Liver (tissue), 9 donors: Measurements from ENCODE around the gene NFATC2. TPM values are rescaled to one million over a fixed set of nuclear protein-coding genes. Genes with fewer than 3 reads are reported as not detected.

Experiments
- DNase-seq: peaks from one replicate; pipeline ENCODE4 v3.0.0-alpha.2; 2017; ENCODE audit warnings: low spot score
- H3K27ac ChIP-seq, 2 donors: one replicate each; pipeline ENCODE4 v1.7.0; 2013; ENCODE audit warnings: inconsistent platforms in 2 of 2, low read length in 2 of 2, control low read depth in 1 of 2, low read depth in 1 of 2, mild to moderate bottlenecking in 1 of 2
- H3K27me3 ChIP-seq, 4 donors: one replicate each; pipeline versions ENCODE4 v1.6.1 to v1.7.0; 2013; ENCODE audit warnings: low read length in 3 of 4, inconsistent platforms in 1 of 4, mild to moderate bottlenecking in 1 of 4, moderate library complexity in 1 of 4; ENCODE audit not compliant: control insufficient read depth in 4 of 4, insufficient read depth in 4 of 4
- H3K36me3 ChIP-seq, 4 donors: one replicate each; pipeline versions ENCODE4 v1.6.1 to v1.7.0; 2013; ENCODE audit warnings: low read length in 3 of 4, mild to moderate bottlenecking in 3 of 4, low read depth in 1 of 4, moderate library complexity in 1 of 4; ENCODE audit not compliant: control insufficient read depth in 4 of 4, insufficient read depth in 3 of 4
- H3K4me1 ChIP-seq, 4 donors: one replicate each; pipeline versions ENCODE4 v1.6.1 to v1.7.0; 2013; ENCODE audit warnings: low read length in 3 of 4, mild to moderate bottlenecking in 3 of 4, moderate library complexity in 1 of 4; ENCODE audit not compliant: control insufficient read depth in 4 of 4, insufficient read depth in 4 of 4
- H3K4me3 ChIP-seq, 3 donors: one replicate each; pipeline versions ENCODE4 v1.6.1 to v1.7.0; 2013; ENCODE audit warnings: low read length in 3 of 3, control low read depth in 1 of 3, low read depth in 1 of 3, mild to moderate bottlenecking in 1 of 3
- H3K9ac ChIP-seq, 2 donors: one replicate each; pipeline ENCODE4 v1.7.0; 2013; ENCODE audit warnings: low read length in 2 of 2, mild to moderate bottlenecking in 2 of 2, moderate library complexity in 2 of 2, control low read depth in 1 of 2, low read depth in 1 of 2
- H3K9me3 ChIP-seq, 4 donors: one replicate each; pipeline versions ENCODE4 v1.6.1 to v1.7.0; 2013; ENCODE audit warnings: low read length in 3 of 4; ENCODE audit not compliant: control insufficient read depth in 4 of 4
- EGR1 ChIP-seq, 2 donors: IDR thresholded peaks; 2 replicates each; pipeline ENCODE4 v1.6.1; 2016 to 2018; ENCODE audit warnings: antibody characterized with exemption in 2 of 2, low read depth in 2 of 2
- FOXA1 ChIP-seq: IDR thresholded peaks from 2 replicates; pipeline ENCODE4 v1.6.1; 2016; ENCODE audit warnings: antibody characterized with exemption
- FOXA2 ChIP-seq: IDR thresholded peaks from 2 replicates; pipeline ENCODE4 v1.6.1; 2016; ENCODE audit warnings: antibody characterized with exemption
- GABPA ChIP-seq, 2 donors: IDR thresholded peaks in 1 of 2; conservative IDR thresholded peaks in 1 of 2; 2 replicates each; pipeline ENCODE4 v1.6.1; 2016; ENCODE audit warnings: antibody characterized with exemption in 2 of 2, mild to moderate bottlenecking in 1 of 2, moderate library complexity in 1 of 2
- HNF4A ChIP-seq, 2 donors: conservative IDR thresholded peaks; 2 replicates each; pipeline ENCODE4 v1.6.1; 2016; ENCODE audit warnings: antibody characterized with exemption in 2 of 2, mild to moderate bottlenecking in 2 of 2
- HNF4G ChIP-seq: IDR thresholded peaks from 2 replicates; pipeline ENCODE4 v1.6.1; 2016; ENCODE audit warnings: antibody characterized with exemption
- JUND ChIP-seq, 2 donors: IDR thresholded peaks; 2 replicates each; pipeline ENCODE4 v1.6.1; 2016; ENCODE audit warnings: antibody characterized with exemption in 2 of 2
- NR2F2 ChIP-seq: IDR thresholded peaks from 2 replicates; pipeline ENCODE4 v1.6.1; 2016; ENCODE audit warnings: antibody characterized with exemption
- RAD21 ChIP-seq, 2 donors: IDR thresholded peaks; 2 replicates each; pipeline ENCODE4 v1.6.1; 2016; ENCODE audit warnings: antibody characterized with exemption in 2 of 2, mild to moderate bottlenecking in 2 of 2
- RXRA ChIP-seq, 2 donors: IDR thresholded peaks; 2 replicates each; pipeline ENCODE4 v1.6.1; 2017 to 2018; ENCODE audit warnings: antibody characterized with exemption in 2 of 2, mild to moderate bottlenecking in 1 of 2
- SP1 ChIP-seq: IDR thresholded peaks from 2 replicates; pipeline ENCODE4 v1.6.1; 2018; ENCODE audit warnings: antibody characterized with exemption, mild to moderate bottlenecking
- TAF1 ChIP-seq: conservative IDR thresholded peaks from 2 replicates; pipeline ENCODE4 v1.6.1; 2016; ENCODE audit warnings: antibody characterized with exemption, mild to moderate bottlenecking
- YY1 ChIP-seq: IDR thresholded peaks from 2 replicates; pipeline ENCODE4 v1.6.1; 2016; ENCODE audit warnings: antibody characterized with exemption, mild to moderate bottlenecking
- WGBS: extraction: QIAGEN DNeasy Blood & Tissue Kit; methylation state at CpG from one replicate; pipeline ENCODE4 v1.1.7; 2013; 5-methylcytosine and 5-hydroxymethylcytosine counted together
- polyA plus RNA-seq, 2 donors: library from polyadenylated mRNA; stranded (reverse) in 1 of 2; unstranded in 1 of 2; fragments of 200-250 nt in 1 of 2; fragments of >200 nt in 1 of 2; fragmentation: Nextera tagmentation in 1 of 2; extraction: Ambion mirVana in 1 of 2; gene quantifications; one replicate each; pipeline versions ENCODE4 v1.2.1 to v1.2.3, GENCODE V29; 2013 to 2015
- total RNA-seq, 2 donors: library from RNA; depleted of rRNA; stranded (reverse); fragments of >200 nt; gene quantifications; one replicate each; pipeline ENCODE4 v1.2.3, GENCODE V29; 2014
- TF ChIP-seq, protein P1 (sequence below): IDR thresholded peaks from 2 replicates; pipeline ENCODE4 v1.6.1; 2016; ENCODE audit warnings: antibody characterized with exemption
- TF ChIP-seq, protein P2 (sequence below): IDR thresholded peaks from 2 replicates; pipeline ENCODE4 v1.6.1; 2016; ENCODE audit warnings: antibody characterized with exemption
- TF ChIP-seq, protein P3 (sequence below): fragments of 150-350 bp; IDR thresholded peaks from 2 replicates; pipeline ENCODE4 v1.5.1; 2017; ENCODE audit warnings: improper control_type of control experiment, low read depth, low read length; ENCODE audit not compliant: missing input control
- TF ChIP-seq, protein P4 (sequence below): IDR thresholded peaks from 2 replicates; pipeline ENCODE4 v1.6.1; 2016; ENCODE audit warnings: antibody characterized with exemption, mild to moderate bottlenecking
- TF ChIP-seq, protein P5 (sequence below): IDR thresholded peaks from 2 replicates; pipeline ENCODE4 v1.6.1; 2016; ENCODE audit warnings: antibody characterized with exemption
- donor health status: healthy.
- donor health status: healthy.
- donor health status: healthy.
- donor health status: healthy.
- donor health status: healthy.

NFATC2 gene
- total and polyA plus RNA-seq, 4 donors: 1.2 to 6.7 (median 2.6) TPM

DNA sequence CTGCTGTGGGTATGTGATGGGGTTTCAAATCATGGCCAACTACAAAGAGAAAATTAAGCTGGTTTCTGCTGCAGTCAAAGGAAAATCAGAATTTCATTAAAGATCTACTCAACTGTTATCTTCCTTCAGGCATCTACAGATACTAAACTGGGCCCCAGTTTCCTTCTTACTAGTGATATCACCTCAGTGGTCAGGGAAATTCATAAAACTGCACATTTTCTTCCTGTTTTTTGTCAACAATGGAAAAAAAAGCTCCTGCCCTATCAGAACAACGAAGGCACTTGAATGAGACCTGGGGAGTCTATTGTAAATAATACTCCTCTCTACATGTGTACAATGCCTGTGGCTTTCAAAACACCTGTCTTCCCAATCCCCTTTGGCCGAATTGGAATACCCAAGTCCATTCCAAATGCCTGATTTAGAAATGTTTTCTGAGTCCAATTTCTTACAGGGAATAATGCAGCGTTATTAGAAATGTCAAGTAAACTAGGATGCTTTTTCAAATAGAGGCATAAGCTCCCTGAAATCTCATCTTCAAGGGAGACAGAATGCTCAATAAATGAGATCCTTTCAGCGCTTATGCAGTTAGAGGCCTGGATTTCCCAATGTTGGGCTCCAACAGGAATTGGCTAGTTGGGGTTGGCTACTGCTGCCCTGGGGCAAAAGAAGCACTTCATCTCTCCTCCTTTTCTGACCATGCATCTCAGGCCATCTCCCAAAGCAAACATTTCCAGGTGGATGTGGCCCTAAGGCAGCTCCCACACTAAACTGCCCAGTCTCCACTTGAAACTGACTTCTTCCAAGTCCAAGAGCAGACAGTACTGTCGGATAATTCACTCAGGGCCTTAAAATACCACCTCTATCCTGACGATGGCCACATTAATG lies 143.3 kb downstream of the NFATC2 start:
- H3K9ac ChIP-seq: no peak overlapping the region
- no peak overlapping the region for H3K4me3 ChIP-seq
- H3K36me3 ChIP-seq: peaks cover 0 to 4% (median 0%) of the 10 kb centered on the region in 4 donors
- WGBS: 69% methylated on average over 6 of the region's 6 CpGs
- TF ChIP-seq GABPA (IDR thresholded peaks at IDR 0.05 in 1 of 2, conservative IDR thresholded peaks at IDR 0.05 in 1 of 2): no peak
- no peak for TF ChIP-seq NR2F2
- TF ChIP-seq, protein P1, sequence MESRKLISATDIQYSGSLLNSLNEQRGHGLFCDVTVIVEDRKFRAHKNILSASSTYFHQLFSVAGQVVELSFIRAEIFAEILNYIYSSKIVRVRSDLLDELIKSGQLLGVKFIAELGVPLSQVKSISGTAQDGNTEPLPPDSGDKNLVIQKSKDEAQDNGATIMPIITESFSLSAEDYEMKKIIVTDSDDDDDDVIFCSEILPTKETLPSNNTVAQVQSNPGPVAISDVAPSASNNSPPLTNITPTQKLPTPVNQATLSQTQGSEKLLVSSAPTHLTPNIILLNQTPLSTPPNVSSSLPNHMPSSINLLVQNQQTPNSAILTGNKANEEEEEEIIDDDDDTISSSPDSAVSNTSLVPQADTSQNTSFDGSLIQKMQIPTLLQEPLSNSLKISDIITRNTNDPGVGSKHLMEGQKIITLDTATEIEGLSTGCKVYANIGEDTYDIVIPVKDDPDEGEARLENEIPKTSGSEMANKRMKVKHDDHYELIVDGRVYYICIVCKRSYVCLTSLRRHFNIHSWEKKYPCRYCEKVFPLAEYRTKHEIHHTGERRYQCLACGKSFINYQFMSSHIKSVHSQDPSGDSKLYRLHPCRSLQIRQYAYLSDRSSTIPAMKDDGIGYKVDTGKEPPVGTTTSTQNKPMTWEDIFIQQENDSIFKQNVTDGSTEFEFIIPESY: no peak
- TF ChIP-seq FOXA1: no peak
- TF ChIP-seq FOXA2: no peak
- TF ChIP-seq, protein P2, sequence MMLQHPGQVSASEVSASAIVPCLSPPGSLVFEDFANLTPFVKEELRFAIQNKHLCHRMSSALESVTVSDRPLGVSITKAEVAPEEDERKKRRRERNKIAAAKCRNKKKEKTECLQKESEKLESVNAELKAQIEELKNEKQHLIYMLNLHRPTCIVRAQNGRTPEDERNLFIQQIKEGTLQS: no peak
- TF ChIP-seq EGR1 (IDR thresholded peaks at IDR 0.05; ENCODE audit: low read depth in 2 of 2): no peak
- TF ChIP-seq HNF4A (conservative IDR thresholded peaks at IDR 0.05): peak in 1 of 2 donors; percentile 21
- peak; percentile 2 for TF ChIP-seq SP1
- TF ChIP-seq JUND (IDR thresholded peaks at IDR 0.05): no peak
- no peak for TF ChIP-seq RAD21 (IDR thresholded peaks at IDR 0.05)
- no peak for TF ChIP-seq YY1
- TF ChIP-seq TAF1: no peak
- TF ChIP-seq, protein P3, sequence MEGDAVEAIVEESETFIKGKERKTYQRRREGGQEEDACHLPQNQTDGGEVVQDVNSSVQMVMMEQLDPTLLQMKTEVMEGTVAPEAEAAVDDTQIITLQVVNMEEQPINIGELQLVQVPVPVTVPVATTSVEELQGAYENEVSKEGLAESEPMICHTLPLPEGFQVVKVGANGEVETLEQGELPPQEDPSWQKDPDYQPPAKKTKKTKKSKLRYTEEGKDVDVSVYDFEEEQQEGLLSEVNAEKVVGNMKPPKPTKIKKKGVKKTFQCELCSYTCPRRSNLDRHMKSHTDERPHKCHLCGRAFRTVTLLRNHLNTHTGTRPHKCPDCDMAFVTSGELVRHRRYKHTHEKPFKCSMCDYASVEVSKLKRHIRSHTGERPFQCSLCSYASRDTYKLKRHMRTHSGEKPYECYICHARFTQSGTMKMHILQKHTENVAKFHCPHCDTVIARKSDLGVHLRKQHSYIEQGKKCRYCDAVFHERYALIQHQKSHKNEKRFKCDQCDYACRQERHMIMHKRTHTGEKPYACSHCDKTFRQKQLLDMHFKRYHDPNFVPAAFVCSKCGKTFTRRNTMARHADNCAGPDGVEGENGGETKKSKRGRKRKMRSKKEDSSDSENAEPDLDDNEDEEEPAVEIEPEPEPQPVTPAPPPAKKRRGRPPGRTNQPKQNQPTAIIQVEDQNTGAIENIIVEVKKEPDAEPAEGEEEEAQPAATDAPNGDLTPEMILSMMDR: no peak
- TF ChIP-seq, protein P4, sequence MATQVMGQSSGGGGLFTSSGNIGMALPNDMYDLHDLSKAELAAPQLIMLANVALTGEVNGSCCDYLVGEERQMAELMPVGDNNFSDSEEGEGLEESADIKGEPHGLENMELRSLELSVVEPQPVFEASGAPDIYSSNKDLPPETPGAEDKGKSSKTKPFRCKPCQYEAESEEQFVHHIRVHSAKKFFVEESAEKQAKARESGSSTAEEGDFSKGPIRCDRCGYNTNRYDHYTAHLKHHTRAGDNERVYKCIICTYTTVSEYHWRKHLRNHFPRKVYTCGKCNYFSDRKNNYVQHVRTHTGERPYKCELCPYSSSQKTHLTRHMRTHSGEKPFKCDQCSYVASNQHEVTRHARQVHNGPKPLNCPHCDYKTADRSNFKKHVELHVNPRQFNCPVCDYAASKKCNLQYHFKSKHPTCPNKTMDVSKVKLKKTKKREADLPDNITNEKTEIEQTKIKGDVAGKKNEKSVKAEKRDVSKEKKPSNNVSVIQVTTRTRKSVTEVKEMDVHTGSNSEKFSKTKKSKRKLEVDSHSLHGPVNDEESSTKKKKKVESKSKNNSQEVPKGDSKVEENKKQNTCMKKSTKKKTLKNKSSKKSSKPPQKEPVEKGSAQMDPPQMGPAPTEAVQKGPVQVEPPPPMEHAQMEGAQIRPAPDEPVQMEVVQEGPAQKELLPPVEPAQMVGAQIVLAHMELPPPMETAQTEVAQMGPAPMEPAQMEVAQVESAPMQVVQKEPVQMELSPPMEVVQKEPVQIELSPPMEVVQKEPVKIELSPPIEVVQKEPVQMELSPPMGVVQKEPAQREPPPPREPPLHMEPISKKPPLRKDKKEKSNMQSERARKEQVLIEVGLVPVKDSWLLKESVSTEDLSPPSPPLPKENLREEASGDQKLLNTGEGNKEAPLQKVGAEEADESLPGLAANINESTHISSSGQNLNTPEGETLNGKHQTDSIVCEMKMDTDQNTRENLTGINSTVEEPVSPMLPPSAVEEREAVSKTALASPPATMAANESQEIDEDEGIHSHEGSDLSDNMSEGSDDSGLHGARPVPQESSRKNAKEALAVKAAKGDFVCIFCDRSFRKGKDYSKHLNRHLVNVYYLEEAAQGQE: no peak
- TF ChIP-seq RXRA (IDR thresholded peaks at IDR 0.05): peak in 1 of 2 donors; percentile 39
- TF ChIP-seq, protein P5, sequence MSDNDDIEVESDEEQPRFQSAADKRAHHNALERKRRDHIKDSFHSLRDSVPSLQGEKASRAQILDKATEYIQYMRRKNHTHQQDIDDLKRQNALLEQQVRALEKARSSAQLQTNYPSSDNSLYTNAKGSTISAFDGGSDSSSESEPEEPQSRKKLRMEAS: no peak
- TF ChIP-seq HNF4G: no peak
- H3K27me3 ChIP-seq: no peaks in the 10 kb centered on the region
- no peaks in the 10 kb centered on the region for H3K9me3 ChIP-seq
- peaks cover 11 to 23% (median 15%) of the 10 kb centered on the region in 4 donors for H3K4me1 ChIP-seq
- H3K27ac ChIP-seq: peak overlapping the region; percentile 23 to 48
- DNase-seq: no peak
